PC-9 (cell line): ENCODE data around the gene STAB2. TPM values are rescaled to one million over a fixed set of nuclear protein-coding genes. Genes with fewer than 3 reads are reported as not detected.

Experiments used
- BruUV-seq: library from RNA; stranded (reverse); fragments of 400-500 nt; replicated peaks from 2 replicates; lab custom pipeline; 2021; lab: Mats Ljungman, UMichigan
- CTCF ChIA-PET: fragments of 300-600 bp; sonication (Branson Sonifier 250); formaldehyde crosslinking; loops from one replicate; lab custom pipeline; 2022; ENCODE audit warnings: antibody characterized with exemption; lab: Charles Lee
- POLR2A ChIA-PET: fragments of 300-600 bp; sonication (Branson Sonifier 250); formaldehyde crosslinking; loops from one replicate; lab custom pipeline; 2022; ENCODE audit warnings: antibody characterized with exemption; ENCODE audit not compliant: unreplicated experiment; lab: Charles Lee
- DNase-seq, 2 experiments: peaks; one replicate each; pipeline versions ENCODE4 v3.0.0 to v3.0.0-alpha.2; 2015 to 2022; ENCODE audit warnings: mixed read lengths in 1 of 2
- H2AFZ ChIP-seq: fragments of 200-600 bp; sonication (generic); 2 replicates; pipeline ENCODE4 v1.8.1; 2017; ENCODE audit warnings: antibody characterized with exemption
- H3F3A ChIP-seq: fragments of 200-600 bp; sonication (generic); 2 replicates; pipeline ENCODE4 v1.8.1; 2017; ENCODE audit warnings: antibody characterized with exemption, mild to moderate bottlenecking, low read depth; ENCODE audit not compliant: insufficient read depth
- H3K27ac ChIP-seq: fragments of 200-600 bp; sonication (generic); 2 replicates; pipeline ENCODE4 v1.6.1; 2016; ENCODE audit warnings: mixed run types
- H3K27me3 ChIP-seq: fragments of 200-600 bp; sonication (generic); 2 replicates; pipeline ENCODE4 v1.6.1; 2016; ENCODE audit warnings: low read depth, mixed run types; ENCODE audit not compliant: insufficient read depth
- H3K36me3 ChIP-seq: fragments of 200-600 bp; sonication (generic); 2 replicates; pipeline ENCODE4 v1.6.1; 2016; ENCODE audit warnings: low read depth, mixed run types
- H3K4me1 ChIP-seq: fragments of 200-600 bp; sonication (generic); replicated peaks from 2 replicates; pipeline ENCODE4 v1.6.1; 2016; ENCODE audit warnings: mixed run types; ENCODE audit not compliant: insufficient read depth
- H3K4me2 ChIP-seq: fragments of 200-600 bp; sonication (generic); 2 replicates; pipeline ENCODE4 v1.6.1; 2017; ENCODE audit warnings: mixed run types
- H3K4me3 ChIP-seq: fragments of 200-600 bp; sonication (generic); 2 replicates; pipeline ENCODE4 v1.6.1; 2016; ENCODE audit warnings: mixed run types
- H3K79me2 ChIP-seq: fragments of 200-600 bp; sonication (generic); 2 replicates; pipeline ENCODE4 v1.6.1; 2017; ENCODE audit warnings: low read depth, mixed run types
- H3K9me2 ChIP-seq: fragments of 200-600 bp; sonication (generic); 2 replicates; pipeline ENCODE4 v1.8.1; 2017; ENCODE audit warnings: mild to moderate bottlenecking; ENCODE audit not compliant: insufficient read depth
- H3K9me3 ChIP-seq: fragments of 200-600 bp; sonication (generic); 2 replicates; pipeline ENCODE4 v1.8.1; 2016; ENCODE audit warnings: low read depth; ENCODE audit not compliant: insufficient read depth
- H4K20me1 ChIP-seq: fragments of 200-600 bp; sonication (generic); 2 replicates; pipeline ENCODE4 v1.8.1; 2017; ENCODE audit not compliant: insufficient read depth
- CTCF ChIP-seq: fragments of 200-600 bp; sonication (generic); conservative IDR thresholded peaks from 2 replicates; pipeline ENCODE4 v1.6.1; 2017; ENCODE audit warnings: mixed run types, antibody characterized with exemption, mild to moderate bottlenecking, moderate library complexity
- EZH2 ChIP-seq: fragments of 200-600 bp; sonication (generic); IDR thresholded peaks from 2 replicates; pipeline ENCODE4 v1.8.0; 2017; ENCODE audit warnings: antibody characterized with exemption, low read depth
- intact Hi-C: fragments of 100-400 bp; cut with micrococcal nuclease; formaldehyde crosslinking; loops from one replicate; pipeline ENCODE4 v1.10.0; 2022; ENCODE audit not compliant: unreplicated experiment
- total RNA-seq: library from RNA; stranded (reverse); gene quantifications from 2 replicates; pipeline ENCODE4 v1.2.3, GENCODE V29; 2021

STAB2 gene
- total RNA-seq, 1 experiment from 2014 or later: not detected

GRCh38 chr12:103765322-103765721 is 178.2 kb downstream of the STAB2 start:
- Histone ChIP-seq H3K79me2 (no peaks in the 10 kb centered on the region), H2AFZ (no peak overlapping the region), H3K36me3 (no peaks in the 10 kb centered on the region), H3F3A (peaks cover 8% of the 10 kb centered on the region; the same call in 1 of the 2 replicates), H3K27ac (no peak overlapping the region), H3K27me3 (no peaks in the 10 kb centered on the region), H3K9me2 (no peaks in the 10 kb centered on the region), H3K4me1 (no peaks in the 10 kb centered on the region), H3K9me3 (no peaks in the 10 kb centered on the region), H4K20me1 (no peaks in the 10 kb centered on the region), H3K4me3 (no peak overlapping the region), H3K4me2 (no peak overlapping the region)
- no peak for DNase-seq
- no peak for TF ChIP-seq CTCF
- no peak for TF ChIP-seq EZH2
- BruUV-seq: no TSS peak
- intact Hi-C loops: no loop called here
- CTCF ChIA-PET: no interaction called here
- POLR2A ChIA-PET: interaction anchor here (0.5 kb wide), 1 partner anchor 246 kb away, joined by 5 read pairs; no protein-coding TSS in a partner anchor

- Histone ChIP-seq H3K9me2 (no peaks in the 10 kb centered on the region), H4K20me1 (no peaks in the 10 kb centered on the region), H3K79me2 (no peaks in the 10 kb centered on the region), H3K4me1 (no peaks in the 10 kb centered on the region), H3K4me2 (no peak overlapping the region), H3K4me3 (no peak overlapping the region), H3K27me3 (no peaks in the 10 kb centered on the region), H3K27ac (no peak overlapping the region), H3K9me3 (no peaks in the 10 kb centered on the region), H2AFZ (no peak overlapping the region), H3K36me3 (no peaks in the 10 kb centered on the region; the same call in 1 of the 2 replicates), H3F3A (peaks cover 8% of the 10 kb centered on the region; the same call in 1 of the 2 replicates)
- no peak for DNase-seq
- CTCF ChIA-PET: no interaction called here
- POLR2A ChIA-PET: interaction anchor here (0.5 kb wide), 1 partner anchor 245 kb away, joined by 5 read pairs; no protein-coding TSS in a partner anchor
- intact Hi-C loops: no loop called here
- TF ChIP-seq CTCF: no peak
- TF ChIP-seq EZH2: no peak
- no TSS peak for BruUV-seq
Observed at GRCh38 chr12:103766028-103766427, 179.0 kb downstream of the STAB2 start.

- H2AFZ ChIP-seq: no peak overlapping the region
- peaks cover 8% of the 10 kb centered on the region; the same call in 1 of the 2 replicates for H3F3A ChIP-seq
- CTCF ChIA-PET: no interaction called here
Observed at GRCh38 chr12:103768467-103769123, 181.5 kb downstream of the STAB2 start.

More at GRCh38 chr12:103768467-103769123, 181.5 kb downstream of the STAB2 start:
- Histone ChIP-seq H3K4me2 (no peak overlapping the region), H3K4me1 (no peaks in the 10 kb centered on the region), H3K9me2 (no peaks in the 10 kb centered on the region), H3K36me3 (no peaks in the 10 kb centered on the region; the same call in 1 of the 2 replicates), H3K79me2 (no peaks in the 10 kb centered on the region), H4K20me1 (no peaks in the 10 kb centered on the region), H3K4me3 (no peak overlapping the region), H3K9me3 (no peaks in the 10 kb centered on the region), H3K27me3 (no peaks in the 10 kb centered on the region), H3K27ac (no peak overlapping the region)
- DNase-seq: no peak
- BruUV-seq: no TSS peak
- POLR2A ChIA-PET: no interaction called here
- intact Hi-C loops: no loop called here
- no peak for TF ChIP-seq CTCF
- TF ChIP-seq EZH2: no peak
